ENCODE measurements around the gene SOAT2.

- no peak for TF ChIP-seq CTCF (IDR thresholded peaks at IDR 0.05)
- no peak for TF ChIP-seq EP300 (IDR thresholded peaks at IDR 0.05)
Observed at GRCh38 chr12:53160000-53160399, 56.7 kb downstream of the SOAT2 start.
